GM10847 (cell line): ENCODE results near the gene FOXP1.

Experiments
- POLR2A ChIP-seq: IDR thresholded peaks from 2 replicates; pipeline ENCODE4 v1.6.1; 2011; ENCODE audit not compliant: insufficient read length; ENCODE audit errors: extremely low read depth

Gene FOXP1

GRCh38 chr3:71395927-71396695, 187.4 kb downstream of the FOXP1 start:
- no peak for TF ChIP-seq POLR2A

- TF ChIP-seq POLR2A, result no peak
Measured at GRCh38 chr3:71395470-71395869, 188.1 kb downstream of the FOXP1 start.

GRCh38 chr3:71393745-71394144, 189.8 kb downstream of the FOXP1 start:
- no peak for TF ChIP-seq POLR2A

- no peak for TF ChIP-seq POLR2A
Measured at GRCh38 chr3:71393093-71393492, 190.4 kb downstream of the FOXP1 start.

GRCh38 chr3:71392251-71392650, 191.3 kb downstream of the FOXP1 start:
- no peak for TF ChIP-seq POLR2A

GRCh38 chr3:71391361-71391760, 192.2 kb downstream of the FOXP1 start:
- TF ChIP-seq POLR2A, result no peak

GRCh38 chr3:71389911-71390573, 193.5 kb downstream of the FOXP1 start:
- TF ChIP-seq POLR2A, result no peak

GRCh38 chr3:71389191-71389590, 194.3 kb downstream of the FOXP1 start:
- no peak for TF ChIP-seq POLR2A

GRCh38 chr3:71388535-71389120, 194.9 kb downstream of the FOXP1 start:
- no peak for TF ChIP-seq POLR2A

GRCh38 chr3:71387586-71387985, 195.9 kb downstream of the FOXP1 start:
- TF ChIP-seq POLR2A, result no peak

- TF ChIP-seq POLR2A, result no peak
Measured at GRCh38 chr3:71384837-71385716, 198.5 kb downstream of the FOXP1 start.

GRCh38 chr3:71384388-71384787, 199.1 kb downstream of the FOXP1 start:
- no peak for TF ChIP-seq POLR2A

- no peak for TF ChIP-seq POLR2A
Measured at GRCh38 chr3:71380096-71380495, 203.4 kb downstream of the FOXP1 start.

GRCh38 chr3:71378509-71378908, 205.0 kb downstream of the FOXP1 start:
- no peak for TF ChIP-seq POLR2A

- no peak for TF ChIP-seq POLR2A
Measured at GRCh38 chr3:71376911-71377310, 206.6 kb downstream of the FOXP1 start.
